Activated naive CD4-positive, alpha-beta T cell treated with anti-CD3 and anti-CD28 coated beads, Interleukin-2, amount 50 U/mL, for 72 hours (primary cell): Measurements from ENCODE around the gene HLTF. TPM values are rescaled to one million over a fixed set of nuclear protein-coding genes. Genes with fewer than 3 reads are reported as not detected.
A peak's percentile ranks its signal among the peaks of the same experiment; 100 is the strongest.

Experiments
- ATAC-seq, 2 donors: fragments of 150-1000 bp; cut with Tn5 transposase; 2 replicates each; pipeline ENCODE4 v1.10.0; 2021; ENCODE audit warnings: mild to moderate bottlenecking in 2 of 2, moderate library complexity in 2 of 2
- DNase-seq, 2 donors: peaks; one replicate each; pipeline ENCODE4 v3.0.0; 2021 to 2022; ENCODE audit warnings: low spot score in 2 of 2
- H3K27ac Mint-ChIP-seq, 2 donors: one replicate each; pipeline ENCODE4 v1.8.0; 2022; ENCODE audit warnings: mild to moderate bottlenecking in 2 of 2, mixed read lengths in 2 of 2
- H3K36me3 Mint-ChIP-seq, 2 donors: one replicate each; pipeline ENCODE4 v1.8.0; 2022; ENCODE audit warnings: mixed read lengths in 2 of 2
- H3K9me3 Mint-ChIP-seq, 2 donors: one replicate each; pipeline ENCODE4 v1.8.0; 2022; ENCODE audit warnings: mixed read lengths in 2 of 2
- total RNA-seq, 2 donors: library from RNA; stranded (reverse); gene quantifications; one replicate each; pipeline ENCODE4 v1.2.3, GENCODE V29; 2022

HLTF gene
- total RNA-seq, 2 donors from 2014 or later: 24.9 to 35.8 TPM

GRCh38 chr3:149042789-149043386 lies 43.4 kb downstream of the HLTF start:
- Mint-ChIP-seq H3K36me3 (peaks cover 8 to 11% of the 10 kb centered on the region in 2 donors), H3K9me3 (no peaks in the 10 kb centered on the region), H3K27ac (peak overlapping the region; percentile 18 to 28)
- DNase-seq (no peak), ATAC-seq (peak; percentile 91 to 93)

- no peak for DNase-seq
- Mint-ChIP-seq H3K9me3 (no peaks in the 10 kb centered on the region), H3K27ac (no peak overlapping the region), H3K36me3 (peaks cover 8 to 11% of the 10 kb centered on the region in 2 donors)
- no peak for ATAC-seq
Observed at GRCh38 chr3:149038322-149038721, 48.0 kb downstream of the HLTF start.

DNA sequence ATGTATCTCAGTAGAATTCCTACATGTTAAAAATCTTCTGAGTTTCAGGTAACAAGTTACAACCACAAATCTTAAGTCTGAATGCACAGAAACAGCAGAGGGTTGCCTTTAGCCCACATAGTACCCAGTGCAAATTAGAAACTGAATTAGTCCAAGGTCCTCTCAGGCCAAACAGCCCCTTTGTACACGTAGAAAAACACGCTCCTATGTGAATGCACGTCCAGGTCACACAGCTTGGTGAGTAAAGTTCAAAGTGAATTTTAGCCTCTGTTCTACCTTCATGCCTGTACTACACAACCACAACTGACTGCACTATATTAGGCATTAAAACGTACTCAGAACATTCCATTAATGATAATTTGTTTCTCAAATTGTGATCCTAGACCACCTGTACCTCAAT lies 48.6 kb downstream of the HLTF start:
- DNase-seq (no peak), ATAC-seq (no peak)
- H3K9me3 Mint-ChIP-seq: no peaks in the 10 kb centered on the region
- H3K36me3 Mint-ChIP-seq: peaks cover 8 to 11% of the 10 kb centered on the region in 2 donors
- no peak overlapping the region for H3K27ac Mint-ChIP-seq

- peak overlapping the region in 1 of 2 donors; percentile 25 for H3K27ac Mint-ChIP-seq
- ATAC-seq (no peak), DNase-seq (no peak)
- peaks cover 0 to 6% of the 10 kb centered on the region in 2 donors for H3K36me3 Mint-ChIP-seq
- no peaks in the 10 kb centered on the region for H3K9me3 Mint-ChIP-seq
Observed at GRCh38 chr3:149031096-149031495, 55.2 kb downstream of the HLTF start.

DNA sequence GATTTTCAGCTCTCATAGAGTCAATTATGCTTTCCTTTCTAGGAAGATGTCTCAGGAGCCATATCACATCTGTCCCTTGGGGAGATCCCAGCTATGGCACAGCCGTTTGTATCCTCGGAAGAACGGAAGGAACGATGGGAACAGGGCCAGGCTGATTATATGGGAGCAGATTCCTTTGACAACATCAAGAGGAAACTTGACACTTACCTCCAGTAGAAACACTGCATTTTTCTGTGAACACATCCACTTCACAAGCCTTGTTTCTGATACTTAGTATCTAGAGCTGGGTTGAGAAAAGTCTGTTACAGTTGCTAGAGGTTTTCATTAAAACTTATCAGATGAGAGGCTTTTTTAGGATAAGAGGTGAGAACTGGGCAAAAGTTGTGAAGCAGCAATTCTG lies 59.6 kb downstream of the HLTF start:
- Mint-ChIP-seq H3K9me3 (peaks cover 0 to 11% of the 10 kb centered on the region in 2 donors), H3K27ac (no peak overlapping the region), H3K36me3 (peaks cover 13 to 28% of the 10 kb centered on the region in 2 donors)
- ATAC-seq (no peak), DNase-seq (no peak)

- peaks cover 13 to 28% of the 10 kb centered on the region in 2 donors for H3K36me3 Mint-ChIP-seq
- H3K27ac Mint-ChIP-seq: no peak overlapping the region
- H3K9me3 Mint-ChIP-seq: peaks cover 0 to 11% of the 10 kb centered on the region in 2 donors
- no peak for ATAC-seq
- no peak for DNase-seq
Observed at GRCh38 chr3:149023951-149024350, 62.4 kb downstream of the HLTF start.

- ATAC-seq: no peak
- H3K36me3 Mint-ChIP-seq: peaks cover 13 to 26% of the 10 kb centered on the region in 2 donors
- DNase-seq: no peak
- H3K9me3 Mint-ChIP-seq: peaks cover 0 to 11% of the 10 kb centered on the region in 2 donors
- H3K27ac Mint-ChIP-seq: no peak overlapping the region
Observed at GRCh38 chr3:149021830-149022229, 64.5 kb downstream of the HLTF start.

- H3K36me3 Mint-ChIP-seq: peaks cover 13 to 22% of the 10 kb centered on the region in 2 donors
- peak; percentile 57 to 61 for ATAC-seq
Observed at GRCh38 chr3:149020839-149021252, 65.5 kb downstream of the HLTF start.

GRCh38 chr3:149020196-149020838 lies 66.0 kb downstream of the HLTF start:
- Mint-ChIP-seq H3K36me3 (peaks cover 17 to 22% of the 10 kb centered on the region in 2 donors), H3K9me3 (peaks cover 0 to 11% of the 10 kb centered on the region in 2 donors), H3K27ac (no peak overlapping the region)
- no peak for DNase-seq
- no peak for ATAC-seq

More at GRCh38 chr3:149020839-149021252, 65.5 kb downstream of the HLTF start:
- H3K27ac Mint-ChIP-seq: no peak overlapping the region
- no peak for DNase-seq
- H3K9me3 Mint-ChIP-seq: peaks cover 0 to 11% of the 10 kb centered on the region in 2 donors

DNA sequence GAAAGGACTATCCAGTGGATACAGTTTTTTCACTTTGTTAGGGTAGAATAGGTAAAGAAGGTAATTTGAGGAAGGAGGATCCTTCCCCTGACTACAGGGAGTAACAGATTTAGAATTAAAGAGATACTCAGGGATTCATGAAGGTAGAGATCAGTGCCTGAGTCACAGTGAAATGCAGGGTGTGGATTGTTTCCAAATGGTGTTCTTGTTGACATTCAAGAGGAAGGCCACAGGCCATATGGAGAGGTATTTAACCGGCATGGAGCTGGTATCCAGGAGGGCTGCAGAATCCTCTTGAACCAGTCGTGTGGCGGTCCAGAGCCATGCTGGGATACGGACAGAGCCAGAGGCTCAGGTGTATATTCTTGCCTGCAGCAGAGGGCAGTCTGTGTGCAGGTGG lies 66.8 kb downstream of the HLTF start:
- Mint-ChIP-seq H3K36me3 (peaks cover 14 to 16% of the 10 kb centered on the region in 2 donors), H3K27ac (no peak overlapping the region), H3K9me3 (peaks cover 0 to 6% of the 10 kb centered on the region in 2 donors)
- DNase-seq: no peak
- no peak for ATAC-seq

- Mint-ChIP-seq H3K9me3 (no peaks in the 10 kb centered on the region), H3K36me3 (peaks cover 8 to 16% of the 10 kb centered on the region in 2 donors), H3K27ac (no peak overlapping the region)
- no peak for ATAC-seq
- DNase-seq: no peak
Observed at GRCh38 chr3:149018247-149018646, 68.1 kb downstream of the HLTF start.

- H3K9me3 Mint-ChIP-seq: no peaks in the 10 kb centered on the region
- ATAC-seq (peak; percentile 54 to 65), DNase-seq (no peak)
- H3K36me3 Mint-ChIP-seq: peaks cover 7 to 16% of the 10 kb centered on the region in 2 donors
- H3K27ac Mint-ChIP-seq: no peak overlapping the region
Observed at GRCh38 chr3:149016669-149017541, 69.4 kb downstream of the HLTF start.

GRCh38 chr3:149016242-149016641 lies 70.1 kb downstream of the HLTF start:
- H3K27ac Mint-ChIP-seq: no peak overlapping the region
- H3K36me3 Mint-ChIP-seq: peaks cover 12 to 19% of the 10 kb centered on the region in 2 donors
- H3K9me3 Mint-ChIP-seq: no peaks in the 10 kb centered on the region
- DNase-seq (no peak), ATAC-seq (no peak)

DNA sequence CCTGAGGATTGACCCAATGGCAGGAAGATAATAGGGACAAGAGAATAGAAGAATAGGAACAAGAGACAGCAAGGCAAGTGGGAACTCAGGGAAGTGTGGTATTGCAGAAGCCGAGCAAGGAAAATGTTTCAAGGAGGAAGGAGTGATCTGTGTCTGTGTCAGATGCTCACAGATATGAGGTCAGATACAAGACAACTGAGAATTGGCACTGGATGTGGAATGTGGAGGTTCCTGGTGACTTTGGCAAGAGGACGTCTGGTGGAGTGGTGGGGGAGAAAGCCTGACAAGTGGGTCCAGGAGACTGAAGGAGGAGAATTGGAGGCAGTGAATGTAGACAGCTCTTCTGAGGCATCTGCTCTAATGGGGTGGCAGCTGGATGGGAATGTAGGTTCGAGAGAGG lies 70.9 kb downstream of the HLTF start:
- Mint-ChIP-seq H3K27ac (peak overlapping the region; percentile 2 to 14), H3K36me3 (peaks cover 18 to 27% of the 10 kb centered on the region in 2 donors), H3K9me3 (no peaks in the 10 kb centered on the region)
- no peak for ATAC-seq
- DNase-seq: no peak

- no peak for ATAC-seq
- no peaks in the 10 kb centered on the region for H3K9me3 Mint-ChIP-seq
- no peak for DNase-seq
- H3K27ac Mint-ChIP-seq: no peak overlapping the region
- H3K36me3 Mint-ChIP-seq: peaks cover 27 to 28% of the 10 kb centered on the region in 2 donors
Observed at GRCh38 chr3:149013726-149014125, 72.6 kb downstream of the HLTF start.

DNA sequence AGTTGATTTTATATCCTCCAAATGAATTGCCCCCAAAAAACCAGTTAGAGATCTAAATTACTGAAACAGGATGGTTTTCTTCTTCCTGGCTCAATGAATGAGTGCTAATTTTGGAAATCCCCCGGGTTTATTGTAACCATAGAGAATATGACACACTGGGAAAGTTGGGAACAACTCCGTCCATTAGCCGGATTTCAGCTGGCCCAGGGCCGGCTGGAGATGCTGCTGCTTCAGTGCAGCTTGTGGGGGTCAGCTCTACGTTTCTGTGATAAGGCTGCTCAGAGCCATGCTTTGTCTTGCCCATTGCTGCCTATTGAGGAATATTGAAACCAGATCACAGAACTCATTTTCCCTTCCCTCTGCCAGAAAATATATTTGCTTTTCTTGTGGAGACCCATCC lies 74.7 kb downstream of the HLTF start:
- H3K9me3 Mint-ChIP-seq: no peaks in the 10 kb centered on the region
- H3K36me3 Mint-ChIP-seq: peaks cover 34 to 37% of the 10 kb centered on the region in 2 donors
- no peak overlapping the region for H3K27ac Mint-ChIP-seq
- no peak for DNase-seq
- ATAC-seq: no peak

DNA sequence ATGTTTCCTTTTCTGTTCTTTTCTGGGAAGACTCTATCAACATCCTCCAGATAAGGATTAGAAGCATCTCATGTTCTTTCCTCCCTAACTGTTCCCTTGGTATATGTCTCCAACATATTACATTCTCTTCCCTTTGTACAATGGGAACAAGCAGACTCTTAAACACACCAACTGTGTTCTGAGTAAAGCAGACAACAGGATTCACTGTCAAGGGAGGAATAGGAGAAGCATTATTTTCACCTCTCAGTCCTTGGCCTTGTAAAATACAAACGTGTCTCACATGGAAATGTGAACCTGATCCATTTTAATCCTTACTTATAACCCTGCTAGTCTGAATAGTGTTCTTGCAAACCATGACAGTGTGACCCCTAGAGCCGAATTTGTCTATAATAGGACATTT lies 75.4 kb downstream of the HLTF start:
- no peak for DNase-seq
- Mint-ChIP-seq H3K27ac (no peak overlapping the region), H3K9me3 (no peaks in the 10 kb centered on the region), H3K36me3 (peaks cover 34 to 37% of the 10 kb centered on the region in 2 donors)
- ATAC-seq: no peak
